HG03520 (cell line): Measurements from ENCODE around the gene KCNMB4.

Source experiments
- ATAC-seq: cut with Tn5 transposase; IDR thresholded peaks from one replicate; pipeline ENCODE4 v1.9.1; 2021; ENCODE audit warnings: mild to moderate bottlenecking, moderate library complexity; ENCODE audit not compliant: unreplicated experiment

KCNMB4 gene, protein sequence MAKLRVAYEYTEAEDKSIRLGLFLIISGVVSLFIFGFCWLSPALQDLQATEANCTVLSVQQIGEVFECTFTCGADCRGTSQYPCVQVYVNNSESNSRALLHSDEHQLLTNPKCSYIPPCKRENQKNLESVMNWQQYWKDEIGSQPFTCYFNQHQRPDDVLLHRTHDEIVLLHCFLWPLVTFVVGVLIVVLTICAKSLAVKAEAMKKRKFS

DNA sequence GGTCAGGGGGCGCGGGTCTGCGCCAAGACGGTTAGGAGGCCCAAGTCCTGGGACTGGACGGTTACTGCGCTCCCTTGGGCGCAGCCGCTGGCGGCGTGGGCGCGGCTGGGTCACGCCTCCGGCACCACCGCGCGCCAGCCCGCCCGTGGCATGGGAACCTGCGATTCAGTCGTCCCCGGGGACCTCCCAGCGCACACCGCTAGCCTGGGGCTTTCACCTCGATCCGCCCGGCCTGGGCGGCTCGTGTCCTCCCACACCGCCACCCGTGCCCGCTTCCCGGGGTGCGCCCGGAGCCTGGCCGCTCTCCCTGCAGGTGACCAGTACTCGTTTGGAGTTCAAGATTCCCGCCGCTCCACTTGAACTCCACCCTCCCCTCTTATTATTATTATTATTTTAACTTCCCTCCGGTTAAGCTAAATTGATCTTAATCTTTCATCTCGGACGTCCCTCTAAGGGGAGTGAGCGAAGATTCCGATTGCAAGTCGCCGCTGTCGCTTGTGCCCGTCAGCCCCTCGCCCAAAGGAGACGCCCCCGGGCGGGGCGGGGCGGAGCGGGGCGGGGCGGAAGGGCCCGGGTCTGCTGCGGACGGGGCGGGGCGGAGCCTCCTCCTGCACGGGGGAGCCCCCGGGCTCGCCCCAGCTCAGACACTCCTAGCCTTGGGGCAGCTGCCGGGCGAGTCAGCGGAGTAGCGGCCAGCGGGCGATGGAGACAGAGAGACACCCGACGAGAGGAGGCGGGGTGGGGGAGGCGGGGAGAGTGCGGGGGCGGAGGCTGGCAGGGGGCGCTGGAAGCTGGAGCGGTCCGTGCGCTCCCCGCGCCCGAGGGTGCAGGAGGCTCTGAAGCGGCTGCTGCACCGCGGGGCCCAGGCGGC, at the start of gene KCNMB4:
TSS of gene KCNMB4 (plus strand) at position 643 of the 871 bp plus-strand sequence. CDS start 445 bp downstream, outside the sequence.
- ATAC-seq, result peak; percentile 70

DNA sequence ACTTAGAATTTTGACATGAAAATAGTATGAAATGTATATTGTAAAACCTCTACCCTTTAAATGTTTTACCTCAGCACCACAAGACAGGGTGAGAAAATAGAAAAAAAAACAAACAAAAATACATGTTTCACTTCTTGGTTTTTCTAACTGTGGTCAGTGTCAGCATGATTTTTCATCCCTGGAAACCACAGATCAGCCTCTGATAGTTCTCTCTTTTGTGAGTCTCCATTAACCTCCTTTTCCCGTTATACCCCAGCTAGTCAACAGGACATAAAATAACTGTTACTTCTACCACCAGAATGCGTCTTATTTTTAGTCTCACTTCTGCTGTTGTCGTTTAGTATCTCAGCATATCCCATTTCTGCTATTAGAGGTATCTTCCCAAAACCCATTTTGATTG, 48.3 kb upstream of the KCNMB4 start:
- peak; percentile 87 for ATAC-seq

DNA sequence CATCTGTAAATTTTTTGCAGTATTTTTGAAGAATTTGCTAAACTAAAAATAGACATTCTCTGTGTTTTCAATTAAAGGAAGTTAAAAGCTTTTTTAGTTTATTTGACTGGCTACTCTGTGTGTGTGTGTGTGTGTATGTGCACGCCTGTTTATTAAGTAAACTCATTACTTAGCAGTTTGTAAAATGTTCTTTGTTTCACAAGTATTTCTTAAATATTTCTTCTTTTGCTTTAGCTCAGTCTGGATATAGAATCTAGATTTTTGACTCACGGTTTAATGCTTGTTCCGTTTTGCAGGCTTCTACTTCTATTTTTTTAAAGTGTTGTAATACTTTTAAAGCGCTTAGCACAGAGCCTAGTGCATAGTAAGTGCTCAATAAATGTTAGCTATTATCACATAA, 46.5 kb upstream of the KCNMB4 start:
- ATAC-seq, result no peak

- no peak for ATAC-seq
These were observed 44.9 kb upstream of the KCNMB4 start for GRCh38 chr12:70321191-70321590.

GRCh38 chr12:70327541-70327940, 38.5 kb upstream of the KCNMB4 start:
- no peak for ATAC-seq

DNA sequence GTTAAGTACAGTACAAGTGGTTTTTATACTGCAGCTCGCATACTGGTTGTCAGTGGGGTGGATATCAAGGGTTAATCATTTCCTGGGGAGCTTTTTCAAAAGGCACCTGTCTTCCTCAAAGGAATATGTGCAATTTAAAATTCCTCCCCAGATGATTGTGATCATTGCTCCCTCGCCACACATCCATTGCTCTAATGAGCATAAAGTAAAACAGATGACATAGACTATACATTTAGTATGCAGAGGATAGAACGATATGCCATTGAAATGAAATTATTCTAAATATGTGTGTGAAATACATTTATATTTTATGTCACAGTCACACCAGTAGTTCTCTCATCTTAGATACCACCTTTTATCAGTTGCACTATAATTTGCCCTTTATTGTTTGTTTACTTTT, 36.4 kb upstream of the KCNMB4 start:
- ATAC-seq, result no peak

DNA sequence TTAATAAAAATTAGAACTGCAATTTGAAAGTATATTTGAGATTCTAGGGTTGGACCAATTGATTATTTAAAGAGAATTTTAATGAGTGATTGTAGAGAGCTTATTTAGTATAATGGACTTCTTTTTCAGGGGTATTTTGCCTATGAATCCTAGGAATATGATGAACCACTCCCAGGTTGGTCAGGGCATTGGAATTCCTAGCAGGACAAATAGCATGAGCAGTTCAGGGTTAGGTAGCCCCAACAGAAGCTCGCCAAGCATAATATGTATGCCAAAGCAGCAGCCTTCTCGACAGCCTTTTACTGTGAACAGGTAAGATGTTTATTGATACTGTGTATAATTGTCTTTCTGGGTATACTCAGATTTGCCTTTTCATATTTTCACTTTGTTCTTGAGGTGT, 35.9 kb upstream of the KCNMB4 start:
- no peak for ATAC-seq

DNA sequence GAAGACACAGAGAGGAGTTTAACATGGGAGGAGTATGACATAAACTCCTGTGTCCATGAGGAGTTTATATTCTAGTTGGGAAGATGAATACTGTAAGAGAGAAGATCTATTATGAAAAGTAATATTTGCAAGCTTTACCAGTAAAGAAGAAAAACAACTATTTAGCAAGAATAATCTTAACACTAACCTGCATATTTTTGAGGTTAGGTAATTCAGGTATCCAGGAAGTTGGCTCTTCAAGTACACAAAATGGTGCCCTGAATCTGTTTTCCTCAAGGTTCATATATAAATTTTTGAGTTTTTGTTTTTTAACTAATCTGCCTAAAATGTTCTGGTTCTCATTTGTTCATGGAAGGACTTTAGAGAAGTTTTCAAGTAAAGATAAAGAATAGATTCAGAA, 33.9 kb upstream of the KCNMB4 start:
- ATAC-seq, result no peak

GRCh38 chr12:70334742-70335141, 31.3 kb upstream of the KCNMB4 start:
- ATAC-seq, result no peak

DNA sequence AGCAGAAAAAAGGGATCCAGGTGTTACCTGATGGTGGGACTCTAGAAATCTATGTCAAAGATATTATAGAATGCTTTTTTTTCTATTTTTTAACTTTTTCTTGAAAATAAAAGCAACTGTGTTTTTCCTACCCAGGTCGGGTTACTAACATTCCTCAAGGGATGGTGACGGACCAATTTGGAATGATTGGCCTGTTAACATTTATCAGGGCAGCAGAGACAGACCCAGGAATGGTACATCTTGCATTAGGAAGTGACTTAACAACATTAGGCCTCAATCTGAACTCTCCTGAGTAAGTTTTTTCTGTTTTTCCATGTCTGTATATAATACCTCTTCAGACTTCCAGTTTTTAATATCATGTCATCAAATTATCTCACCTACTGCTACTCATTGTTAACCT, 27.6 kb upstream of the KCNMB4 start:
- ATAC-seq, result no peak

DNA sequence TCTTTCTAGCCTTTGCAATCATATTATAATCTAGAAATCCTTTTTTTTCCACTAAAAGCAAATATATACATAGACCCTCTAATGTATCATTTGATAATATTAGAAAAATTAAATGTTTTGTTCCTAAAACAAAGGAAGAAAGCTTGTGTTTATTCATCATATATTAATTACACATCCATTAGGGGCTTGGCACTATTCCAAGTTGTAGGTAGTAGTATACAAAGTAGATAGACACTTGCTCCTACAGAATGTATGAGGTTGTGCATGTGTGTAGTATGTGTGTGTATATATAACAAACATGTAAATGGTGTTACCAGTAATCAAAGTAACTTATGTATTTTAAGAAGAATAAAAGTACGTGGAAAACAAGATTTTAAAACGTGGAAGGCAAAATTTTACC, 15.0 kb upstream of the KCNMB4 start:
- ATAC-seq, result no peak

GRCh38 chr12:70353780-70354660, 12.1 kb upstream of the KCNMB4 start:
- ATAC-seq, result no peak

- no peak for ATAC-seq
These were observed 11.3 kb upstream of the KCNMB4 start for GRCh38 chr12:70354787-70355186.

- ATAC-seq, result no peak
These were observed 10.1 kb upstream of the KCNMB4 start for GRCh38 chr12:70355972-70356371.

DNA sequence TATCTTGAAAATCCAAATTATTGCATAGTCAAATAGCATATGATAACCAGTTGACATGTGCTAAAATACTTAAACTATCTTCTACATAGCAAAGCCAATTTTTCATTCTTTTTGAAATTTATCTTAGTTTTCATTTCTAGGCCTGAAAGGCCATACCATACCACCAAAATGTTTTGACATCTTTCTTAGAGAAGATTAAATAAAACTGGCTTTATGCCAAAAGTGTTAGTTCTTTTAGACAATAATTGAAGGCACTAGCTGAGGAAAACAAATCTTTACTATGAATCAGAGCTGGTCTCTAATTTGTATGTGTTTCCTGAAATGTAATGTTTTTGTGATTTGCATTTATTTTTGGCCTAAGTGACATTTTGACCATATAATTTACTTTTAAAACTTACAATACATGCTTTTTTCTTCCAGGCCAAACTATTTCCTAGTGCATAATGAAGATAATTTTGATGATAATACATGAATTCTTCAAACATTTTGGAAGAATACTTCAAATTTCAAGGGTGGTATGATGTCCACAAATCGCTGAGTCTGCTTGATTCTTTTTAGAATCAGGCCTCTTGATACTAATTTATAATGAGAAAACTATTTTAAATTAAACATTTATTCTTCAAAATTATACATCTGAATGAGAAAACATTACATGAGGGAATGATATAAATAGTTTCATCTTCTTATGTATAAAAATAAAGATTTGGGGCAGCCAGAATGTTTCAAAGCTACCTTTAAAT, 6.5 kb upstream of the KCNMB4 start:
- ATAC-seq, result no peak

- no peak for ATAC-seq
These were observed 5.9 kb upstream of the KCNMB4 start for GRCh38 chr12:70360218-70360617.

DNA sequence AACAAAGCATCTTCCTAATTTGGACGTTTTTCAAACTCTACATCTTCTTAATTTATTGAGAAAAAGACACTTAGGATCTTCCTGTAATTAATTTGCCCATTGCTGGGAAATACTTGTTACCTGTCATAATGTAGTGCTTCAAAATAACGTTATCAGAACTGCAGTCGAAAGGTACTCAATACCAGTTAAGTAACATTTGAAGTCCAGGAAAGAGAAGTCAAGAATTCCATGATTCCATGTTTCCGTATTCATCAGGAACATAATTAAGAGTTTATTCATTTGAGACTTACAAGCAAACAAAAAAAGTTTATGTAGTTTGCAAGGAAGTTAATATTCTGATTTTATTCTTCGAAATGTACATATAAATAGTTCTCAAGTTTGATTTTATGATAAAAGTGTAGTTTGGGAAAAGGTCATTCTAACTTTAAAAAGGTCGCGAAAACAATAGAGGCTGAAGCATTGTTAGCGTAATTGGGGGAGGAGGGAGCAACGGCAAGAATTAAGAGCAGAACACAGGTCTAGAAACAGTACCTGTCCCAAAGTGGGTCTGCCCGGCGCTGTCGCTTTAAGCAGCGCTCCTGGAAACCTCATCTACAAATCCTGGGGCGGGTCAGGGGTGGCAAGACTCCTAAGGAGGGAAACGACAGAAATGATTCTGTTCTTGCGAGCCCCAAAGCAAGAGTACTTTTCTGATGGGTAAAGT, 1.2 kb upstream of the KCNMB4 start:
- no peak for ATAC-seq

DNA sequence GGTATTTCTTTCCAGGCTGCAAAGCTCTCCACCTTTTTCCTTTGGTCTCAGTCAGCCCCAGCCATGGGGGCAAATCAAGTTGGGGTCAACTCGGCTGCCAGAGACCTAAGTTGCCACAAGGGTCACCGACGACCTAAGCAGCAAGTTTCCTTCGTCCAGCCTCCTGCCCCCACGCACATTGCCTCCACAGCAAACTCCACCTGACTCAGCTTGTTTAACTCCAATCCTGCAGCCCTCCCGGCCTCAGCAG, 767 bp upstream of the KCNMB4 start:
- ATAC-seq, result peak; percentile 6

DNA sequence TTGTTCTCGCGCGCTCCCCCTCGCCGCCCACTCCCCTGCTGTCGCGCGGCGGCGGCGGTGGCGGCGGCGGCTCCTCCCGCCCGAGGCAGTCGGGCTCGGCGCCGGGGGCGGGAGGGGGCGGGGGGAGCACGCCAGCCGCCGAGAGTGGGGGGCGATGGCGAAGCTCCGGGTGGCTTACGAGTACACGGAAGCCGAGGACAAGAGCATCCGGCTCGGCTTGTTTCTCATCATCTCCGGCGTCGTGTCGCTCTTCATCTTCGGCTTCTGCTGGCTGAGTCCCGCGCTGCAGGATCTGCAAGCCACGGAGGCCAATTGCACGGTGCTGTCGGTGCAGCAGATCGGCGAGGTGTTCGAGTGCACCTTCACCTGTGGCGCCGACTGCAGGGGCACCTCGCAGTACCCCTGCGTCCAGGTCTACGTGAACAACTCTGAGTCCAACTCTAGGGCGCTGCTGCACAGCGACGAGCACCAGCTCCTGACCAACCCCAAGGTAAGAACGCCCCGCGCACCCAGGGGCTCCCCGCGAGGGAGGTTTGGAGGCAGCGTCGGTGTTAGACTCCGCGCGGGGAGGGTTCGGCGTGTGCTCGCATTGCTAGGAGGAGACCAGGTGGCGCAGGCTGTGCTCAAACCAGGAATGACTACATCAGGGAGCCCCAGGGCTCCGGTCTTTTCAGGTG, 629 bp downstream of the KCNMB4 start:
- peak; percentile 41 for ATAC-seq
